HepG2 (cell line): ENCODE data around the gene NREP. TPM values are rescaled to one million over a fixed set of nuclear protein-coding genes. Genes with fewer than 3 reads are reported as not detected.

Experiments used
- ARID3A ChIP-seq: IDR thresholded peaks from 2 replicates; pipeline ENCODE4 v1.6.1; 2012; ENCODE audit warnings: low read depth, low read length, improper control_type of control experiment
- FOXO1 ChIP-seq: sonication (generic); formaldehyde crosslinking; IDR thresholded peaks from 2 replicates; pipeline ENCODE4 v1.4.0; 2020; ENCODE audit warnings: missing genetic modification reagents
- GFI1 ChIP-seq: sonication (generic); formaldehyde crosslinking; IDR thresholded peaks from 2 replicates; pipeline ENCODE4 v1.5.0; 2020; ENCODE audit warnings: missing genetic modification reagents, mild to moderate bottlenecking, borderline replicate concordance
- GRHL1 ChIP-seq: sonication (generic); formaldehyde crosslinking; conservative IDR thresholded peaks from 2 replicates; pipeline ENCODE4 v1.8.0; 2022; ENCODE audit warnings: missing genetic modification reagents
- ISL2 ChIP-seq: sonication (generic); formaldehyde crosslinking; IDR thresholded peaks from 2 replicates; pipeline ENCODE4 v1.5.0; 2020; ENCODE audit warnings: missing genetic modification reagents
- JUNB ChIP-seq: sonication (generic); formaldehyde crosslinking; IDR thresholded peaks from 2 replicates; pipeline ENCODE4 v1.8.0; 2022; ENCODE audit warnings: missing genetic modification reagents, mild to moderate bottlenecking, borderline replicate concordance
- MBNL3 ChIP-seq: fragments of 250-450 bp; sonication (Bioruptor Pico); conservative IDR thresholded peaks from 2 replicates; pipeline ENCODE4 v1.8.0; 2022; ENCODE audit warnings: mild to moderate bottlenecking, inconsistent platforms
- MED13 ChIP-seq: sonication (generic); formaldehyde crosslinking; IDR thresholded peaks from 2 replicates; pipeline ENCODE4 v1.5.0; 2020; ENCODE audit warnings: missing genetic modification reagents
- MXD4 ChIP-seq: IDR thresholded peaks from 2 replicates; pipeline ENCODE4 v1.6.1; 2016; ENCODE audit warnings: mild to moderate bottlenecking, missing biosample characterization, missing genetic modification reagents
- NFKBIZ ChIP-seq: IDR thresholded peaks from 2 replicates; pipeline ENCODE4 v1.6.1; 2018; ENCODE audit warnings: missing genetic modification reagents, missing compliant biosample characterization
- PAX8 ChIP-seq: sonication (generic); formaldehyde crosslinking; IDR thresholded peaks from 2 replicates; pipeline ENCODE4 v1.8.0; 2022; ENCODE audit warnings: mild to moderate bottlenecking, missing genetic modification reagents, borderline replicate concordance
- RERE ChIP-seq: IDR thresholded peaks from 2 replicates; pipeline ENCODE4 v1.6.1; 2016; ENCODE audit warnings: low read depth, missing genetic modification reagents, missing compliant biosample characterization
- STAT5B ChIP-seq: sonication (generic); formaldehyde crosslinking; IDR thresholded peaks from 2 replicates; pipeline ENCODE4 v1.4.0; 2020; ENCODE audit warnings: missing genetic modification reagents
- YEATS2 ChIP-seq: sonication (generic); formaldehyde crosslinking; IDR thresholded peaks from 2 replicates; pipeline ENCODE4 v1.4.0; 2020; ENCODE audit warnings: missing genetic modification reagents, borderline replicate concordance
- ZNF10 ChIP-seq: sonication (generic); formaldehyde crosslinking; IDR thresholded peaks from 2 replicates; pipeline ENCODE4 v1.4.0; 2020; ENCODE audit warnings: mild to moderate bottlenecking, low read depth, missing genetic modification reagents, borderline replicate concordance
- ZNF121 ChIP-seq: sonication (generic); formaldehyde crosslinking; IDR thresholded peaks from 2 replicates; pipeline ENCODE4 v1.5.0; 2020; ENCODE audit warnings: mild to moderate bottlenecking, missing genetic modification reagents
- ZNF160 ChIP-seq: sonication (generic); formaldehyde crosslinking; IDR thresholded peaks from 2 replicates; pipeline ENCODE4 v1.8.0; 2022; ENCODE audit warnings: mild to moderate bottlenecking, inconsistent platforms, missing genetic modification reagents
- ZNF251 ChIP-seq: sonication (generic); formaldehyde crosslinking; IDR thresholded peaks from 2 replicates; pipeline ENCODE4 v1.9.0; 2021; ENCODE audit warnings: mild to moderate bottlenecking, missing genetic modification reagents
- ZNF34 ChIP-seq: sonication (generic); formaldehyde crosslinking; IDR thresholded peaks from 2 replicates; pipeline ENCODE4 v1.4.0; 2020; ENCODE audit warnings: mild to moderate bottlenecking, missing genetic modification reagents, borderline replicate concordance
- ZNF564 ChIP-seq: sonication (generic); formaldehyde crosslinking; IDR thresholded peaks from 2 replicates; pipeline ENCODE4 v1.8.1; 2023; ENCODE audit warnings: mild to moderate bottlenecking, missing genetic modification reagents
- ZNF761 ChIP-seq: sonication (generic); formaldehyde crosslinking; conservative IDR thresholded peaks from 2 replicates; pipeline ENCODE4 v1.4.0; 2020; ENCODE audit warnings: mild to moderate bottlenecking, missing genetic modification reagents
- ZNF883 ChIP-seq: sonication (generic); formaldehyde crosslinking; IDR thresholded peaks from 2 replicates; pipeline ENCODE4 v1.5.1; 2020; ENCODE audit warnings: mild to moderate bottlenecking, missing genetic modification reagents; ENCODE audit errors: not compliant biosample characterization
- ZZZ3 ChIP-seq: sonication (generic); formaldehyde crosslinking; IDR thresholded peaks from 2 replicates; pipeline ENCODE4 v1.4.0; 2020; ENCODE audit warnings: missing genetic modification reagents, mild to moderate bottlenecking, borderline replicate concordance
- polyA plus RNA-seq, 8 experiments: library from polyadenylated mRNA; depleted of rRNA in 3 of 8; stranded (reverse) in 7 of 8; unstranded in 1 of 8; fragments of >200 nt; fragmentation: Illumina TruSeq in 4 of 8; extraction: Trizol in 4 of 8; gene quantifications; 2 replicates each; pipeline versions ENCODE4 v1.2.1 to v1.2.3, GENCODE V29; 2011 to 2016; ENCODE audit warnings: low read depth in 4 of 8, missing spikeins in 1 of 8, mixed read lengths in 1 of 8; ENCODE audit not compliant: insufficient read depth in 1 of 8
- total RNA-seq, 5 experiments: library from RNA; depleted of rRNA; stranded (reverse); fragments of >200 nt; fragmentation: Illumina TruSeq; extraction: Trizol; gene quantifications; 2 replicates each; pipeline ENCODE4 v1.2.3, GENCODE V29; 2016; ENCODE audit warnings: low read depth in 1 of 5

Gene NREP
- total and polyA plus RNA-seq, 2 of the 13 experiments (the other 11 are each of a cell fraction or from before 2014, with no cell fraction given): 40.5 to 102 TPM

- TF ChIP-seq ZNF10 (CRISPR knock-in tag): no peak
- no peak for TF ChIP-seq ZNF251 (CRISPR knock-in tag)
- TF ChIP-seq JUNB: no peak
- TF ChIP-seq ARID3A: 0 out of 2 replicates have a peak, but pooled peaks have one; percentile 16
- no peak for TF ChIP-seq ISL2 (CRISPR knock-in tag)
- no peak for TF ChIP-seq NFKBIZ
- no peak for TF ChIP-seq ZNF761
- no peak for TF ChIP-seq MBNL3 (CRISPR knock-in tag)
- TF ChIP-seq ZNF34: no peak
- no peak for TF ChIP-seq FOXO1 (CRISPR knock-in tag)
- no peak for TF ChIP-seq ZNF564 (CRISPR knock-in tag)
- TF ChIP-seq YEATS2 (CRISPR knock-in tag): no peak
- TF ChIP-seq STAT5B (CRISPR knock-in tag): no peak
- TF ChIP-seq ZNF883 (CRISPR knock-in tag): no peak
- no peak for TF ChIP-seq GRHL1 (CRISPR knock-in tag)
- no peak for TF ChIP-seq GFI1 (CRISPR knock-in tag)
- no peak for TF ChIP-seq RERE (CRISPR knock-in tag)
- TF ChIP-seq ZNF160: no peak
- TF ChIP-seq MXD4 (CRISPR knock-in tag): no peak
- TF ChIP-seq ZNF121 (CRISPR knock-in tag): no peak
- no peak for TF ChIP-seq PAX8
- TF ChIP-seq MED13: no peak
- no peak for TF ChIP-seq ZZZ3 (CRISPR knock-in tag)
Observed at GRCh38 chr5:111738118-111738517, 18.9 kb downstream of the NREP start (continued).
